SK-MEL-5 (cell line): Measurements from ENCODE around the gene PKN2. TPM values are rescaled to one million over a fixed set of nuclear protein-coding genes. Genes with fewer than 3 reads are reported as not detected.
"Not testable (repeated sequence)": the region's sequence is repeated elsewhere in the genome, so short reads cannot be mapped to it uniquely, and the experiment has no call there.

Experiments used
- DNase-seq: peaks from one replicate; pipeline ENCODE4 v3.0.0-alpha.2; 2016; ENCODE audit warnings: low read depth, low spot score
- in situ Hi-C: cut with HindIII; loops from 2 replicates; pipeline ENCODE4 v1.10.0; 2016; ENCODE audit warnings: low sequenced_read_pairs, high pct_unique_total_duplicates, low pct_unique_long_range_greater_than_20kb
- total RNA-seq: library from RNA; depleted of rRNA; stranded (reverse); fragments of >200 nt; shearing (Covaris generic); gene quantifications from 2 replicates; pipeline ENCODE4 v1.2.3, GENCODE V29; 2014

PKN2 gene
- total RNA-seq, 1 experiment from 2014 or later: 21.5 TPM

DNA sequence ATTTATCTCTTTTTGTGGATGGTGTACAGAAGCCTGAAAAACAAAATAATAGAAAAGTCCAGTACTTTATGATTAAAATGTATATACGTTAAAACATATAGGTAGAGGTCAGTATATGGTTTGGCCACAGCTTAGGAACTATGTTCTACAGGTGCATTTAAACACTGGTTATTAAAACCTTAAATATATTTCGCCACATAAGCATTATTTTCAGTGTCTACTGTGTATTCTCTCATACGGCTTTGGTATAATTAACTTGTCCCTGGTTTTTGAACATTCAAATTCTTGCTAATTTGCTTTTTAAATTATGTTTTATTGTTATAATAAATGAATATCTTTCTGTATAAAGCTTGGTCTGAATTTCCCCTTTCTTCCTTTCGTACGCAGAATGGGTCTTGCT is 119.4 kb downstream of the PKN2 start:
- DNase-seq: no peak
- in situ Hi-C loops: no loop called here

DNA sequence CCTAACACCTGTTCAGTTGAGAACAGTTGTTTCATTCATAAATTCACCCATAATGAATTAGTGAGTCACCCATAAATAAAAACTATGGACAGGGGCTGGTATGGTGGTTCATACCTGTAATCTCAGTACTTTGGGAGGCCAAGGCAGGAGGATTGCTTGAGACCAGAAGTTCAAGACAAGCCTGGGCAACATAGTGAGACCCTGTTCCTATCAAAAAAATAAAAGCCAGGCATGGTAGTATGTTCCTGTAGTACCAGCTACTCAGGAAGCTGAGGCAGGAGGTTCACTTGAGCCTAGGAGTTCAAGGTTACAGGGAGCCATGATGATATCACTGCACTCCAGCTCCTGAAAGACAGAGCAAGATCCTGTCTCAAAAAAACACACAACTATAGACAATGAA is 128.3 kb downstream of the PKN2 start:
- in situ Hi-C loops: no loop called here
- DNase-seq: no peak

GRCh38 chr1:88813471-88813870 is 129.4 kb downstream of the PKN2 start:
- DNase-seq: no peak
- in situ Hi-C loops: no loop called here

DNA sequence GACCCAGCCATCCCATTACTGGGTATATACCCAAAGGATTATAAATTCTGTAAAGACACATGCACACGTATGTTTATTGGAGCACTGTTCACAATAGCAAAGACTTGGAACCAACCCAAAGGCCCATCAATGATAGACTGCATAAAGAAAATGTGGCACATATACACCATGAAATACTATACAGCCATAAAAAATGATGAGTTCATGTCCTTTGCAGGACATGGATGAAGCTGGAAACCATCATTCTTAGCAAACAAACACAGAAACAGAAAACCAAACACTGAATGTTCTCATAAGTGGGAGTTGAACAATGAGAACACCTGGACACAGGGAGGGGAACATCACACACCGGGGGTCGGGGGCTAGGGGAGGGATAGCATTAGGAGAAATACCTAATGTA is 135.6 kb downstream of the PKN2 start:
- DNase-seq, in situ Hi-C loops: not testable (repeated sequence)

GRCh38 chr1:88825721-88826120 is 141.6 kb downstream of the PKN2 start:
- DNase-seq: no peak
- in situ Hi-C loops: no loop called here

DNA sequence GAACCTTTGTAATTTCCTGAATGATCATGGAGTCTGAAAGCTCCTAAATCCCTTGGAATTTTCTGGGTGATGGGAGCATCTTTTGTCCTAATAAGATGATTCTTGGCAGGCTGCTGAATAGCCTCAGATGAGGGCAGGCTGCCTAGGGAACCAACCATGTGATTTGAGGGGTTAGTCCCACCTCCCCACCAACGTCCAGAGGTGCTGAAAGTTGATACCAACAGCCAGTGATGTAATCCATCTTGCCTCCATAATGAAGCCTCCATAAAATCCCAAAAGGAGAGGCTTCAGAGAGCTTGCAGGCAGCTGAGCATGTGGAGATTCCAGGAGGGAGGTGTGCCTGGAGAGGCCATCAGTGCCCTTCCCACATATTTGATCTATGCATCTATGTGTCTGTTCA is 163.6 kb downstream of the PKN2 start:
- in situ Hi-C loops: no loop called here
- peak; percentile 2 for DNase-seq

- in situ Hi-C loops: no loop called here
- no peak for DNase-seq
Measured at GRCh38 chr1:88851303-88852063, 167.4 kb downstream of the PKN2 start.

GRCh38 chr1:88867743-88868521 is 183.9 kb downstream of the PKN2 start:
- in situ Hi-C loops: no loop called here
- DNase-seq: peak; percentile 28

DNA sequence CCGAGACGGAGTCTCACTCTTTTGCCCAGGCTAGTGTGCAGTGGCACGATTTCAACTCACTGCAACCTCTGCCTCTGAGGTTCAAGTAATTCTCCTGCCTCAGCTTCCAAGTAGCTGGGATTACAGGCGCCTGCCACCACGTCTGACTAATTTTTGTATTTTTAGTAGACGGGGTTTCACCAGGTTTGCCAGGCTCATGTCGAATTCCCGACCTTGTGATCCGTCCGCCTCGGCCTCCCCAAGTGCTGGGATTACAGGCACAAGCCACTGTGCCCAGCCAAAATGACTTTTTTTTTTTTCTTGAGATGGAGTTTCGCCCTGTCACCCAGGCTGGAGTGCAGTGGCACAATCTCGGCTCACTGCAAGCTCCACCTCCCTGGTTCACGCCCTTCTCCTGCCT is 185.6 kb downstream of the PKN2 start:
- DNase-seq, in situ Hi-C loops: not testable (repeated sequence)

DNA sequence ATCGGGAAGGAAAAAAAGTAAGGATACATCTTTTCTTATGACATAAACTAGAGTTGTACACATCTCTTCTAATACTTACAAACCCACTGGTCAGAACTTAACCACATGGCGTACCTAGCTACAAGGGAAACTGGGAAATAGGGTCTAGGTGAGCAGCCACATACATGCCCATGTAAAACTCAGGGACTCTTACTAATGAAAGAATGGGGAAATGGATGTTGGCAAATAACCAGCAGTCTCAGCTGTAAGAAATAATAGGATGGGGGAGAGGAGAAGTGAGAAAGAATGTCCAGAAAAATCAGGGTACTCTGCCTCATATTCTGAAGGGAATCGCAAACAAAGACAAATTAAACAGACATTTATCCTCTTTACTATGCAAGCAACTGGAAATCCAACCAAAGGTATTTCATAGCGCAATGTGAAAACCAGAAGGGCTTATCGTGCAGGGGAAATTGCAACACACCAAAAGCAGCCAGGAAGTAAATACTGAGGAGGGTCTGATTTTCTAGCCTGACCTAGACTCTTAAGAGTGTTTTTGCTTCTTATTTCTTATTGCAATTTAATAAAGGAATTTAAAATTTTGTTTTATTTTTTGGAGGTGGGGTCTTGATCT is 189.8 kb downstream of the PKN2 start:
- DNase-seq: no peak
- in situ Hi-C loops: no loop called here

DNA sequence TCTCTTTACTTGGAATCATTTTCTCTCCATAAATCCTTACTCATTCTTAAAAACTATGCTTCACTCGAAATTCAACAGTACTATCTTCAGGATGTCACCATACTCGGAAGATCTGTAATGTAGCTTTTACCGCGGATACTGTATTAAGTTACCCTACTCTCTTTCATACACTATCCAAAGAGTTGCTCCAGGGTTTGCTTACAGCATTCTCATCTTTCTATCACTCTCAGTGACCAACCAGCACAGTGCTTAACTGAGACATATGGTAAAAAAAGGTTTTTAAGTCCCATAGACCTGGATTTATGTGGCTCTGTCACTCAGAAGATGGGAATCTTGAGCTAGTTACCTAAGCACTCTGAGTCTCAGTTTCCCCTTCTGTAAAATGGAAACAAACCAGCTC is 191.5 kb downstream of the PKN2 start:
- no peak for DNase-seq
- in situ Hi-C loops: no loop called here

- DNase-seq: no peak
- in situ Hi-C loops: no loop called here
Measured at GRCh38 chr1:88876573-88877365, 192.7 kb downstream of the PKN2 start.

DNA sequence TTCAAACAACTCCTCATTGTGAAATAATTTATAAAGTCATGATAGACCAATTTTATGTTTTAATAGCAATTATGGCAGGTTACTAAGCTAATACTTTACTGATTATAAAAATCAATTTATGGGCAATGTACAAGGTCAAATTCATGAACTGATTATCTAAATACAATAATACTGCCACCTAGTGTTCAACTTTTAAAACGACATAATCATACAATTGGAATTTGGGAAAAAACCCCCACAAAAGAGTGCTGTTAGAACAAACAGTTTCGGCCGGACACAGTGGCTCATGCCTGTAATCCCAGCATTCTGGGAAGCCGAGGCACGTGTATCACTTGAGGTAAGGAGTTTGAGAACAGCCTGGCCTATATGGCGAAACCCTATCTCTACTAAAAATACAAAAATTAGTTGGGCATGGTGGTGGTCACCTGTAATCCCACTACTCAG is 193.3 kb downstream of the PKN2 start:
- in situ Hi-C loops: no loop called here
- peak; percentile 65 for DNase-seq

DNA sequence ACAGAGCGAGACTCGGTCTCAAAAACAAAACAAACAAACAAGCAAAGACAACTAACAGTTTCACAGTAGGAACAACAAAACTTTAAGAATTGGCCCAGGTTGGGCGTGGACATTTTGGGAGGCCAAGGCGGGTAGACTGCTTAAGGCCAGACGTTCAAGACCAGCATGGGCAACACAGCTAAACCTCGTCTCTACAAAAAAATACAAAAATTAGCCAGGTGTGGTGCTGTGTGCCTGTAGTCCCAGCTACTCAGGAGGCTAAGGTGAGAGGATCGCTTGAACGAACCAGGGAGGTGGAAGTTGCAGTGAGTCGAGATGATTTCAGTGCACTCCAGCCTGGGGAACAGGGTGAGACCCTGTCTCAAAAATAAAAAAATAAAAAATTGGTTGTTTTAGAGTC is 193.8 kb downstream of the PKN2 start:
- DNase-seq: no peak
- in situ Hi-C loops: no loop called here

- in situ Hi-C loops: no loop called here
- DNase-seq: no peak
Measured at GRCh38 chr1:88878731-88879130, 194.7 kb downstream of the PKN2 start.

- in situ Hi-C loops, DNase-seq: not testable (repeated sequence)
Measured at GRCh38 chr1:88880717-88881116, 196.6 kb downstream of the PKN2 start.

- in situ Hi-C loops: no loop called here
- no peak for DNase-seq
Measured at GRCh38 chr1:88883156-88883555, 199.1 kb downstream of the PKN2 start.
